HepG2 (cell line): ENCODE data around the gene NDRG2. TPM values are rescaled to one million over a fixed set of nuclear protein-coding genes. Genes with fewer than 3 reads are reported as not detected.

Experiments
- ATAC-seq: fragments of 200-7000 bp; cut with Tn5 transposase; 3 replicates; pipeline ENCODE4 v1.9.1; 2020; ENCODE audit warnings: mild to moderate bottlenecking, moderate library complexity
- BruUV-seq: library from RNA; stranded (reverse); fragments of 400-500 nt; replicated peaks from 2 replicates; lab custom pipeline; 2021; lab: Mats Ljungman, UMichigan
- CTCF ChIA-PET: fragments of 300-600 bp; formaldehyde crosslinking; extraction: SDS; loops from one replicate; lab custom pipeline; 2021; ENCODE audit warnings: low total read pairs, inconsistent platforms, low intra/inter-chr PET ratio; lab: Yijun Ruan, JAX
- POLR2A ChIA-PET: fragments of 350-600 bp; sonication (Branson Sonifier 250); formaldehyde crosslinking; loops from one replicate; lab custom pipeline; 2020; ENCODE audit warnings: antibody characterized with exemption, inconsistent platforms; lab: Yijun Ruan, JAX
- DNase-seq: peaks from one replicate; pipeline ENCODE4 v3.0.0-alpha.2; 2015; ENCODE audit warnings: low spot score
- FAIRE-seq: peaks from 3 replicates; lab custom pipeline; 2011; peaks lifted over from hg19 to GRCh38; lab: Jason Lieb, UNC
- H2AFZ ChIP-seq: one replicate; pipeline ENCODE4 v1.6.1; 2011; ENCODE audit warnings: low read length, inconsistent platforms
- H3K27ac ChIP-seq: fragments of 300-600 bp; 3 replicates; pipeline ENCODE4 v1.8.0; 2011; ENCODE audit warnings: mixed run types, mild to moderate bottlenecking, mixed read lengths, low read length, inconsistent platforms; ENCODE audit not compliant: insufficient read depth; ENCODE audit errors: extremely low read length
- H3K27me3 ChIP-seq, 2 experiments: fragments of 200-600 bp in 1 of 2; 2 replicates in 1 of 2; 3 replicates in 1 of 2; pipeline versions ENCODE4 v1.6.0 to v1.8.0; 2011; ENCODE audit warnings: low read length in 2 of 2, mild to moderate bottlenecking in 2 of 2, moderate library complexity in 2 of 2, inconsistent platforms in 1 of 2; ENCODE audit not compliant: insufficient read depth in 2 of 2, control insufficient read depth in 1 of 2
- H3K36me3 ChIP-seq, 2 experiments: fragments of 200-600 bp in 1 of 2; replicated peaks in 1 of 2; 2 replicates in 1 of 2; 3 replicates in 1 of 2; pipeline versions ENCODE4 v1.5.1 to v1.8.0; 2011; ENCODE audit warnings: low read length in 2 of 2, inconsistent platforms in 1 of 2; ENCODE audit not compliant: insufficient read depth in 2 of 2, control insufficient read depth in 1 of 2
- H3K4me1 ChIP-seq: 2 replicates; pipeline ENCODE4 v1.5.1; 2012; ENCODE audit warnings: low read length, inconsistent platforms; ENCODE audit not compliant: insufficient read depth
- H3K4me2 ChIP-seq: 2 replicates; pipeline ENCODE4 v1.6.0; 2011; ENCODE audit warnings: low read depth, low read length, inconsistent platforms
- H3K4me3 ChIP-seq, 3 experiments: fragments of 200-600 bp in 1 of 3; sonication (generic), shearing (Covaris generic) in 1 of 3; replicated peaks in 1 of 3; 2 replicates each; pipeline ENCODE4 v1.5.1; 2011 to 2016; ENCODE audit warnings: low read length in 3 of 3, inconsistent platforms in 2 of 3, low read depth in 2 of 3, mild to moderate bottlenecking in 2 of 3, control low read depth in 1 of 3, mixed read lengths in 1 of 3; ENCODE audit not compliant: insufficient read depth in 1 of 3
- H3K79me2 ChIP-seq: one replicate; pipeline ENCODE4 v1.6.1; 2011; ENCODE audit warnings: low read length, inconsistent platforms; ENCODE audit not compliant: insufficient read depth
- H3K9ac ChIP-seq: 2 replicates; pipeline ENCODE4 v1.6.0; 2011; ENCODE audit warnings: mild to moderate bottlenecking, low read depth, low read length, inconsistent platforms; ENCODE audit not compliant: insufficient read depth
- H3K9me3 ChIP-seq: 2 replicates; pipeline ENCODE4 v1.5.1; 2012; ENCODE audit warnings: mild to moderate bottlenecking, low read length
- H4K20me1 ChIP-seq: 2 replicates; pipeline ENCODE4 v1.6.0; 2011; ENCODE audit warnings: inconsistent platforms, mild to moderate bottlenecking, low read length, moderate library complexity; ENCODE audit not compliant: insufficient read depth
- KDM4B ChIP-seq: sonication (generic); formaldehyde crosslinking; IDR thresholded peaks from 2 replicates; pipeline ENCODE4 v1.4.0; 2020; ENCODE audit warnings: missing genetic modification reagents
- SAFB2 ChIP-seq: sonication (generic); formaldehyde crosslinking; IDR thresholded peaks from 2 replicates; pipeline ENCODE4 v1.5.1; 2020; ENCODE audit warnings: missing genetic modification reagents, low read depth, mild to moderate bottlenecking, borderline replicate concordance
- TCF12 ChIP-seq, 2 experiments: fragments of 450-650 bp in 1 of 2; sonication (generic) in 1 of 2; formaldehyde crosslinking in 1 of 2; IDR thresholded peaks; 2 replicates each; pipeline versions ENCODE4 v1.6.1 to v1.8.0; 2017 to 2022; ENCODE audit warnings: antibody characterized with exemption in 1 of 2, mild to moderate bottlenecking in 1 of 2, missing genetic modification reagents in 1 of 2, moderate library complexity in 1 of 2
- ZNF710 ChIP-seq: sonication (generic); formaldehyde crosslinking; IDR thresholded peaks from 2 replicates; pipeline ENCODE4 v1.5.0; 2020; ENCODE audit warnings: mild to moderate bottlenecking, missing genetic modification reagents, borderline replicate concordance
- WGBS: methylation state at CpG from one replicate; pipeline ENCODE4 v1.1.6; 2017; ENCODE audit warnings: low lambda C conversion rate; 5-methylcytosine and 5-hydroxymethylcytosine counted together
- in situ Hi-C: cut with HindIII; loops from 2 replicates; pipeline ENCODE4 v1.10.0; 2017; ENCODE audit warnings: low pct_unique_long_range_greater_than_20kb; ENCODE audit not compliant: extremely low pct_ligation_motif_present
- intact Hi-C: fragments of 100-400 bp; cut with micrococcal nuclease; formaldehyde crosslinking; loops from one replicate; pipeline ENCODE4 v1.10.0; 2022; ENCODE audit not compliant: unreplicated experiment
- polyA plus RNA-seq, 8 experiments: library from polyadenylated mRNA; depleted of rRNA in 3 of 8; stranded (reverse) in 7 of 8; unstranded in 1 of 8; fragments of >200 nt; fragmentation: Illumina TruSeq in 4 of 8; extraction: Trizol in 4 of 8; gene quantifications; 2 replicates each; pipeline versions ENCODE4 v1.2.1 to v1.2.3, GENCODE V29; 2011 to 2016; ENCODE audit warnings: low read depth in 4 of 8, missing spikeins in 1 of 8, mixed read lengths in 1 of 8; ENCODE audit not compliant: insufficient read depth in 1 of 8
- total RNA-seq, 5 experiments: library from RNA; depleted of rRNA; stranded (reverse); fragments of >200 nt; fragmentation: Illumina TruSeq; extraction: Trizol; gene quantifications; 2 replicates each; pipeline ENCODE4 v1.2.3, GENCODE V29; 2016; ENCODE audit warnings: low read depth in 1 of 5
- TF ChIP-seq, protein P1 (sequence below): sonication (generic); formaldehyde crosslinking; IDR thresholded peaks from 2 replicates; pipeline ENCODE4 v1.5.1; 2020; ENCODE audit warnings: missing genetic modification reagents, mild to moderate bottlenecking, borderline replicate concordance
- TF ChIP-seq, protein P2 (sequence below), 2 experiments: sonication (generic) in 1 of 2; formaldehyde crosslinking in 1 of 2; IDR thresholded peaks; 2 replicates each; pipeline versions ENCODE4 v1.4.0 to v1.6.1; 2016 to 2020; ENCODE audit warnings: borderline replicate concordance in 1 of 2, low read depth in 1 of 2, mild to moderate bottlenecking in 1 of 2, missing genetic modification reagents in 1 of 2

NDRG2 gene
- total and polyA plus RNA-seq, 2 of the 13 experiments (the other 11 are each of a cell fraction or from before 2014, with no cell fraction given) = 27.2 to 189 TPM

DNA sequence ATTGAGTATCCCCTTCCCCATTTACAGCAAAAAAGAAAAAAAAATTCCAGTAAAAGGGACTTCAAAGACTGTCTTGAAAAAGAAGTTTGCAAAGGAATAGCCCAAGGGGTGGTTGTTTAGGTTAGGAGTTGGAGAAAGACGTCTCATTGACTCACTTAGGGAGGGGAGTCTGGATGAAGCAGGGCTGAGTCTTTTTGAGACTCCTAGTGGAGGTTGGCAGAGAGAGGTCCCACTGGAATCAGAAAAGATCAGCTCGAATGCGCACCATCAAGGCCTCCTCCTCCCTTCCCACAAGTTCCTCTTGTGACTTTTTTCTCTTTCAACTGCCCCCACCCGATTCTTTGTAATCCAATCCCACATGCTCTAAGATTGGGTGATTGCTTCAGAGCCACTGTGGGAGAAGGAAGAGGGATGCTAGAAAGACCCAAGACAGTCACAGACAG is 47.2 kb upstream of the NDRG2 start:
- TF ChIP-seq TCF12 (IDR thresholded peaks at IDR 0.05) (no peak), TCF12 (CRISPR knock-in tag; IDR thresholded peaks at IDR 0.05) (0 out of 2 replicates have a peak, but pooled peaks have one; percentile 22), ZNF710 (CRISPR knock-in tag) (0 out of 2 replicates have a peak, but pooled peaks have one; percentile 35), KDM4B (CRISPR knock-in tag) (no peak), SAFB2 (CRISPR knock-in tag) (no peak)
- TF ChIP-seq, protein P1, sequence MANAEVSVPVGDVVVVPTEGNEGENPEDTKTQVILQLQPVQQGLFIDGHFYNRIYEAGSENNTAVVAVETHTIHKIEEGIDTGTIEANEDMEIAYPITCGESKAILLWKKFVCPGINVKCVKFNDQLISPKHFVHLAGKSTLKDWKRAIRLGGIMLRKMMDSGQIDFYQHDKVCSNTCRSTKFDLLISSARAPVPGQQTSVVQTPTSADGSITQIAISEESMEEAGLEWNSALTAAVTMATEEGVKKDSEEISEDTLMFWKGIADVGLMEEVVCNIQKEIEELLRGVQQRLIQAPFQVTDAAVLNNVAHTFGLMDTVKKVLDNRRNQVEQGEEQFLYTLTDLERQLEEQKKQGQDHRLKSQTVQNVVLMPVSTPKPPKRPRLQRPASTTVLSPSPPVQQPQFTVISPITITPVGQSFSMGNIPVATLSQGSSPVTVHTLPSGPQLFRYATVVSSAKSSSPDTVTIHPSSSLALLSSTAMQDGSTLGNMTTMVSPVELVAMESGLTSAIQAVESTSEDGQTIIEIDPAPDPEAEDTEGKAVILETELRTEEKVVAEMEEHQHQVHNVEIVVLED (CRISPR knock-in tag) = no peak
- TF ChIP-seq, protein P2, sequence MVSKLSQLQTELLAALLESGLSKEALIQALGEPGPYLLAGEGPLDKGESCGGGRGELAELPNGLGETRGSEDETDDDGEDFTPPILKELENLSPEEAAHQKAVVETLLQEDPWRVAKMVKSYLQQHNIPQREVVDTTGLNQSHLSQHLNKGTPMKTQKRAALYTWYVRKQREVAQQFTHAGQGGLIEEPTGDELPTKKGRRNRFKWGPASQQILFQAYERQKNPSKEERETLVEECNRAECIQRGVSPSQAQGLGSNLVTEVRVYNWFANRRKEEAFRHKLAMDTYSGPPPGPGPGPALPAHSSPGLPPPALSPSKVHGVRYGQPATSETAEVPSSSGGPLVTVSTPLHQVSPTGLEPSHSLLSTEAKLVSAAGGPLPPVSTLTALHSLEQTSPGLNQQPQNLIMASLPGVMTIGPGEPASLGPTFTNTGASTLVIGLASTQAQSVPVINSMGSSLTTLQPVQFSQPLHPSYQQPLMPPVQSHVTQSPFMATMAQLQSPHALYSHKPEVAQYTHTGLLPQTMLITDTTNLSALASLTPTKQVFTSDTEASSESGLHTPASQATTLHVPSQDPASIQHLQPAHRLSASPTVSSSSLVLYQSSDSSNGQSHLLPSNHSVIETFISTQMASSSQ (IDR thresholded peaks at IDR 0.05; ENCODE audit: low read depth) = no peak
- TF ChIP-seq, protein P2 (CRISPR knock-in tag; IDR thresholded peaks at IDR 0.05; ENCODE audit: borderline replicate concordance) = no peak
- peaks cover 48% of the 10 kb centered on the region for H3K4me1 ChIP-seq
- peak overlapping the region; percentile 80 for H3K9ac ChIP-seq
- DNase-seq (no peak), FAIRE-seq (no peak), ATAC-seq (no peak)
- H3K9me3 ChIP-seq = no peaks in the 10 kb centered on the region
- H3K4me2 ChIP-seq = peak overlapping the region; percentile 87
- no peaks in the 10 kb centered on the region for H4K20me1 ChIP-seq
- H3K79me2 ChIP-seq = peaks cover 6% of the 10 kb centered on the region
- no peak overlapping the region for H3K27ac ChIP-seq
- TSS peak; percentile 33 for BruUV-seq
- 80% methylated on average over 4 of the region's 4 CpGs for WGBS
- H3K27me3 ChIP-seq = peaks cover 0 to 7% of the 10 kb centered on the region in 2 experiments; a peak in 1 of 5 replicates
- H3K4me3 ChIP-seq = peak overlapping the region; percentile 86 to 90 (median 87)
- POLR2A ChIA-PET = interaction anchor here (0.6 to 6.7 kb wide), 17 partner anchors 8 to 391 kb away, joined by 3 to 141 read pairs (median 37); partner anchors contain the start of genes NDRG2, RNASE8, TMEM253 and ZNF219
- CTCF ChIA-PET = interaction anchor here (5.8 to 7.5 kb wide), 3 partner anchors 18 to 57 kb away, joined by 35 to 135 read pairs (median 38); no protein-coding TSS in a partner anchor
- in situ Hi-C loops = no loop called here
- H2AFZ ChIP-seq = no peak overlapping the region
- intact Hi-C loops = no loop called here
- peaks cover 17 to 29% of the 10 kb centered on the region in 2 experiments for H3K36me3 ChIP-seq
